Fibroblast of skin of scalp (primary cell): Measurements from ENCODE around the gene ZRANB3.
A peak's percentile ranks its signal among the peaks of the same experiment; 100 is the strongest.
"Not testable (repeated sequence)": the region's sequence is repeated elsewhere in the genome, so short reads cannot be mapped to it uniquely, and the experiment has no call there.

Experiments used
- DNase-seq: peaks from one replicate; pipeline ENCODE4 v3.0.0-alpha.2; 2013

ZRANB3 gene

DNA sequence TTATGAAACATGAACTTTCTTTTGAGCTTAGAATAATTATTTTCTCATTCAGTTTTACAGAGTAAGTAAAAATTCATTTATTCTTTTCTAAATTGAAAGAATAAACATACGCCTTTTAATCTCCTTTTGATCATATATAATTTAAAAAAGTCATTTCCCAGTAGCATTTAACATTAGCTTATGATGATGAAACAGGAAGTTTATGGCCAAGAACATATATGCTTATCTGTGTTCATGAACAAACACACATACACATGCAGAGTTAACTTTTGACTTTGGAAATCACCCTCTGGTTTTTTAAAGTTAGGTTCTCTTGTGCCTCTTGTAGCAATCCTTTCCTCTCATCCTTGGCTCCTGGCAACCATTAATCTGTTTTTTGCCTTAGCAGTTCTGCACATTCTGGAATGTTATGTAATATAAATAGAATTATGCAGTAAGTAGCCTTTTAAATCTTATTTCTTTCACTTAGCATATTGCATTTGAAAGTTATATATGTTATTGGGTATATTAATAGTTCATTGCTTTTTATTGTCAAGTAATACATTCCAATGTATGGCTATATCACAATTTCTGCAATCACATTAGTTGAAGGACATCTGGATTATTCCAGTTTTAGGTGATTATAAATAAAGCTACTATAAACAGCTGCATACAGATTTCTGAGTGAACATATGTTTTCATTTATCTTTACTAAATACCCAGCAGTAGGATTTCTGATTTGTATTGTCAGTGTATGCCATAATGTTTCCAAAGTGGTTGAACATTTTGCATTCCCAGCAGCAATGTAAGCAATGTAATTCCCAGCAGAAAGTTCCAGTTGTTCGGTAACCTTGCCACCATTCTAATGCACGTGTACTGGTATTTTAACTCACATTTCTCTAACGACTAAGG is 210.3 kb downstream of the ZRANB3 start:
- DNase-seq = no peak

DNA sequence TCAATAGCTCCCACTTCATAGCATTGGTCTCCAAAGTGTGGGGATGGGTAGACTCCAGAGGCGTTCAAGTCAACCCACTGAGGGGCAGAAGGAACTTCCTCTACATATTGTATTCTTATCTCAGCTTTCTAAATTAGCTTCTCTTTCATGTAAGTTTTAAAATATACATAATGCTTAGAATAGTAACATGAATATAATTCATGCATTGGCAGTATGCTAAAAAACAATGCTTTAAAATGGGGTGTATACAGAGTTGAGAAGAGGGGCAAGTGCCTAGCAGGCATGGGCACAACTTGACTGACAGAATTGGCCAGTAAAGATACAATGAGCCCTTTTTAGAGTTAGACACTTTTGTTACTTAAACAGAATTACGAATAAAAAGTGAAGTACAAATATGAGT is 212.2 kb downstream of the ZRANB3 start:
- no peak for DNase-seq

DNA sequence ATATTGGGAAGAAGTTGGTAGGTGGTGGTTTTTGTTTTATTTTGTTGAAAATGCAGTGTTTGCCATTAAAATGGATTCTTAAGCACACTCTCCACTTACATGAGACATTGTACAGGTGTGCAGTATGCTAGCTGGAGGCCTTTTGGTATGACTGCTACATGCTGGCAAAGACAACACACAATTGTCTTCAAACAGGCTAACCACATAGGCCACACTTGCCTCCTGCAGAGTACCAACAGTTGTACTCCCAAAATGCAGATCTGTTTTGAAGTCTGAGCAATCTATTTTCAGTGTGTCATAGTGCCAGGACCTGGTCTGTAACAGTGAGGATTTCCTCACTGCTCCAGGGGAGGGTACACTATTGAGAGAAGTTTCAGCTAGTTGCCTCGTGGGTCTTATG is 213.6 kb downstream of the ZRANB3 start:
- DNase-seq = no peak

DNA sequence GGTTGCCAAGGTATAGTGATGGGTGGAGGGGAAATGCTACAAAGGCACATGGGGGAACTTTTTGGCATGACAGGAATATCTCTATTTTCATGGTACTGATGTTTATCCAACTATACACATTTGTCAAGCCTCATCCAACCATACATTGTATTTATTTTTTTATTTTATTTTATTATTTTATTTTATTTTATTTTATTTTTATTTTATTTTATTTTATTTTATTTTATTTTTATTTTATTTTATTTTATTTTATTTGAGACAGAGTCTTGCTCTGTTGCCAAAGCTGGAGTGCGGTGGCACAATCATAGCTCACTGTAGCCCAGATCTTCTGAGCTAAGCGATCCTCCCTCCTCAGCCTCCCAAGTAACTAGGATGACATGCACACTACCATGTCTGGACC is 219.1 kb downstream of the ZRANB3 start:
- DNase-seq = no peak

DNA sequence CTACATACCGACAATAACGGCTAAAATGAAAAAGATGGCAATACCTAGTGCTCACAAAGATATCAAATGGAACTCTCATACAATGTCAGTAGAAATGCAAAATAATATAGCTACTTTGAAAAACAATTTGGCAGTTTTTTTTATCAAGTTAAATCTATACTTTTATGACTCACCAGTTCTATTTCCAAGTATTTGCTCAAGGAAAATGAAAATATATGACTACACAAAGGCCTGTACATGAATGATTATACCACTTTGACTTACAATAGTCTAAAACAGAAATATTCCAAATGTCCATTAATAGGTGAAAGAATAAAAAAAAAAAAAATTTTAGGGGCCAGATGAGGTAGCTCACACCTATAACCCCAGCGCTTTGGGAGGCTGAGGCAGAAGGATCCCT is 219.8 kb downstream of the ZRANB3 start:
- no peak for DNase-seq

DNA sequence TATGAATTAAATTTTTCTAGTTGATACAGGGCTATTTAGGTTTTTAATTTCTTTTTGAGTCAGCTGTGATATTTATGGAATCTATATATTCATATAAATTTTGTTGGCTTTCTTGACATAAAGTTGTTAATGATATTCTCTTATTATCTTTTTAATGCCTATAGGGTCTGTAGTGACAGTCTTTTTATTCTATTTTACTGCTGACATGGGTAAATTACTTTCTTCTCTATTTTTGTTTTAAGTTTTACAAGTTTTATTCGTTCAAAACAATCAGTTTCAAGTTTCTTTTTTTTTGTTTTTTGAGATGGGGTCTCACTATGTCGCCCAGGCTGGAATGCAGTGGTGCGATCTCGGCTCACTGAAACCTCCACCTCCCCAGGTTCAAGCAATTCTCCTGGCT is 226.3 kb downstream of the ZRANB3 start:
- DNase-seq = no peak

DNA sequence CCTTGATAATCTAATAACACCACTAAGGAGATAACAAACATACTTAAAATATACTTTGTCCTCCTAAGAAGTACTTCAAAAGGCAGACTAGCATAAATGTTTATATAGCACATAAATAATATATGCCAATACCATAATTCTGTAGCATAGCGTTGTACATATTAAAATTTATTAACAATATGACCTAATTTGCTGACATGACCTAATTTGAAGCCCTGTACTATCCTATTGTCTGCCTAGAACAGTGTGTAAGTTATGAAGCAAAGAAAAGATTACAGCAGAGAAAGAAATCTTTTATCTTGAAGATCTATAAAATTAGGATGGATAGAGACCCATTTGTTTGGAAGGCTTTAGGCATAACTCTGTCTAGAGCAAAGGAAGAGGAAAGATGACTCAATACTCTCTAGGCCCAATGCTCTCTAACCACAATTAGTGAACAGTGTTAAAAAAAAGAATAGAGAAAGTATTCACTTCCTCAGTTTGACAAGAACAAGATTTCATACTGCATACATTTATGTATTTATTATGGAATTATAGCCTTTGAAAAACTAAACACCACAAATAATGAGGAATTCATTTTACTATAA is 231.3 kb downstream of the ZRANB3 start:
- peak; percentile 12 for DNase-seq

DNA sequence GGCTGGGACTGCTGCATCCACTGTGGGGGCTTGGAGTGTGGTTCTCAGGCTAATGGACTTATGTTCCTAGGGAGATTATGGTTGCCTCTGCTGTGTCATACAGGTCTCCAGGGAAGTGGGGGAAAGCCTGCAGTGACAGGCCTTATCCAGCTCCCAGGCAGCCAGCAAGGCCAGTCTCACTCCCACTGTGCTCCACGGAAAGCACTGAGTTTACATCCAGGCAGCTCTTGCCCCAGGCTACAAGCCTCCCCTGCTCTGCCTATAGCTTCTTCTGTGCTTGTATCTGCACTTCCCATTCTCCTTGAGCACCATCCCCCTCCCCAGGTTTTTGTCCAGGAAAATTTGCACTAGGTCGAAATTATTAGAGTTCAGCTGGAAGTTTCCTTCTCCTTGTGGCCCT is 231.9 kb downstream of the ZRANB3 start:
- DNase-seq = no peak

DNA sequence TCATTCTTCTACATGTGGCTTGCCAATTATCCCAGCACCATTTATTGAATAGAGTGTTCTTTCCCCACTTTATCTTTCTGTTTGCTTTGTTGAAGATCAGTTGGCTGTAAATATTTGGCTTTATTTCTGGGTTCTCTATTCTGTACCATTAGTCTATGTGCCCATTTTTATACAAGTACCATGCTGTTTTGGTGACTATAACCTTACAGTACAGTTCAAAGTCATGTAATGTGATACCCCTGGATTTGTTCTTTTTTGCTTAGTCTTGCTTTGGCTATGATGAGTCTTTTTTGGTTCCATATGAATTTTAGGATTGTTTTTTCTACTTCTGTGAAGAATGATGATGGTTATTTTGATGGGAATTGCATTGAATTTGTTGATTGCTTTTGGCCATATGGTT is 243.9 kb downstream of the ZRANB3 start:
- DNase-seq = not testable (repeated sequence)

DNA sequence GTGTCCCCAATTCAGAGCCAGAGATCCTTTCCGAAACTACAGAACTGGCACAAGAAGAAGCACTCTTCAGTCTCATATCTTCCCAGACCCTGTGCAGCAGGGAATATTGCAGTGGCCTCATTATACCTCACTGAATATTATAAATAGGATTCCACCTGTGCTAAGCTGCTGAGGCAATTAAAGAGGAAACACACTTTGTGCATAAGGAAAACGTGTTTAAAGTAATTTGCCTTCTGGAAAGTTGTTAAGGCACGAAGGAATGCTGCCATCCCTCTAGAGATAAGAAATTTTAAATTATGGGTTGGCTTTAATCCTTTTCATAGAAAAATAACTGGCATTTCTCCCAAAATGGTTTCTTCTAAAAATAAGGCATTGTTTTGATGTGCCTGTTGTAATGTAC is 245.6 kb downstream of the ZRANB3 start:
- DNase-seq = no peak

DNA sequence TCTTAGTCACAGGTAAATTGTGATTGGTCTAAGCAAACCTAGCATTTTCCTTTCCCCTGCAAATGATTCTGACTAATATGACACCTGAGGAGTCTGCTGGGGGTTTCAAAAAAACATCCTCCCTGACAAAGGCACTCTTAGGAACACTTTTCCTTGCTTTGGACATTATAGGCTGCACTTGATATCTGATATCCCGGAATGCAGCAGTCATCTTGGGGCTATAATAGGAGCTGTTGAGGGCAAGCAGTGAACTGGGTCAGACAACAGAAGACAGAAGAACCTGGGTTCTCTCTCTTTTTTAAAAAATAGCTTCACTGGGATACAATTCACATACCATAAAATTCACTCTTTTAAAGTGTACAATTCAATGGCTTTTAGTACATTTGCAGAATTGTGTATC is 249.6 kb downstream of the ZRANB3 start:
- DNase-seq = no peak

DNA sequence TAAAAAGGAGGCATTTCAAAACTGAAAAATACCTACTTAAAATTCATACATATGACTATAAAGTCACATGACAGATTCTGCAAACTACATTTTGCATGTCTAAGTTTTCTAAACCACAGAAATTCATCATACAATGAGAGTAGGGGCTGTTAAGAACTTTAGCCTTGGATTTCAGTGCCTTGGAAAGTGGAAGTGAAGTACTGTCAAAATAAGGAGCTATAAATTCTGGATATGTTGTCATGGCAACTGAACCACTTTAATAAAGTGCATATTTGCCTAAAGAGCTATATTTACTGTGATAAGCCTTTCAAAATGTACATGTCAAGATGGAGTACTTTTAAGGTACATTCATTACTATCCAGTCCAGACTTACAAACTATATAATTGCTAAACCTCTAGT is 251.8 kb downstream of the ZRANB3 start:
- DNase-seq = no peak

DNA sequence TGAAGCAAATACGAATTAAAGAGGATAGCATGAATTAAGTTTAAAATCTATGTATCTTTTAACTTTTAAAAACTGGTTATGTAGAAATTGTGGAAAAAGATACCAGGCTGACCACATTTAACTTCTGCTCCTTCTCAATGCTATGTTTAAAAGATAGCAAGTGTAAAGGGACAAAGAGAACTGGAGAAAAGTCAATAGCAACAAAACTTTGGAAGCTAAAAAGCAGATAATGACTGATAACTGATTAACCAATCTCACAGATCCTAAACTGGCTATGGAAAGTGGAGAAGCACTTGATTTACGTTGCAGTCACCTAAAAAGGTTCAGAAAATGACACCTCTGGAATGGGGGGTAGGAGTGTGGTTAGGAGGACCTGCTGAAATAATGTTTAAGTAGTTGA is 254.5 kb downstream of the ZRANB3 start:
- no peak for DNase-seq

DNA sequence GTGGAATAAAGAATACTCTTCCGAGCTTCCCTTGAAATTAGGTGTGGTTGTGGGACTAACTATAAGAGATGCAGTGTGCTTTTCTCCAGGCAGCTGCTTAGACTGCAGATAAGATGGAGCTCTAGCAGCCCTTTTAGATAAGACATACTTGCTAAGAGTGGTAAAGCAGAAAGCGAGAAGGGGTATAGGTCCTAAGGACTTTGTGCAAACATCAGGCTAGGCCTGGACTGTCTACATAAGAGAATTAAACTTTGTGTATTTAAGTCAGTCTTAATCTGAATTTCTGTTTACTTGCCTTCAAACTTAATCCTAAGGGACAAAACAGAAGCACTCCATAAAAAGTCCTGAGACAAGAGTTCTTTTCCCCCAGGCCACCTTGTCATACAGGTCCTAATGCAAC is 260.0 kb downstream of the ZRANB3 start:
- no peak for DNase-seq

DNA sequence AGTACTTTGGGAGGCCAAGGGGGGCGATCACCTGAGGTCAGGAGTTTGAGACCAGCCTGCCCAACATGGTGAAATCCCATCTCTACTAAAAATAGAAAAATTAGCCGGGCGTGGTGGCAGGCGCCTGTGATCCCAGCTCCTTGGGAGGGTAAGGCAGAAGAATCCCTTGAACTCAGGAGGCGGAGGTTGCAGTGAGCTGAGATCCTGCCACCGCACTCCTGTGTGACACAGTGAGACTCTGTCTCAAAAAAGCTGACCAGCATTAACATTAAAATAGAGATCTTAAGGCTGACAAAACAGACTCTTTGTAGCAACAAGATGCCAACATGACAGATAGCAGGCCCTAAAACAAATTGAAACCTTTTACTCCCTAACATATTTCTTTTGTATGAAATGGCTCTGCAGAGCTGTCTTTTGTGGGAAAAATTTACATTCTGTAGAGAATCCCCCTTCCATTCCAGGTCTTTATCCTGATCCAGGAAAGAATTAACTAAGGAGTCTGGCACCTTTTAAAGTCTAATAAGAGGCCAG is 265.0 kb downstream of the ZRANB3 start:
- no peak for DNase-seq

DNA sequence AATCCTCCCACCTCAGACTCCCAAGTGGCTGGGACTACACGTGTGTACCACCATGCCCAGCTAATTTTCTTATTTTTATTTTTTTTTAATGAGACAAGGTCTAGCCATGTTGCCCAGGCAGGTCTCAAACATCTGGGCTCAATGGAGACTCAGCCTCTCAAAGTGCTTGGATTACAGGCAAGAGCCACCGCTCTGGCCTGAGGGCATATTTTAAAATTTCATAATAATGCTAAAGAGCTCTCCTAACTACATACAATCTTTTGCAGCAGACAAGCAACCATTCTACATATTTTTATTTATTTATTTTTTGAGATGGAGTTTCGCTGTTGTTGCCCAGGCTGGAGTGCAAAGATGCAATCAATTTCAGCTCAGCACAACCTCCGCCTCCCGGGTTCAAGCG is 271.9 kb downstream of the ZRANB3 start:
- DNase-seq = no peak

DNA sequence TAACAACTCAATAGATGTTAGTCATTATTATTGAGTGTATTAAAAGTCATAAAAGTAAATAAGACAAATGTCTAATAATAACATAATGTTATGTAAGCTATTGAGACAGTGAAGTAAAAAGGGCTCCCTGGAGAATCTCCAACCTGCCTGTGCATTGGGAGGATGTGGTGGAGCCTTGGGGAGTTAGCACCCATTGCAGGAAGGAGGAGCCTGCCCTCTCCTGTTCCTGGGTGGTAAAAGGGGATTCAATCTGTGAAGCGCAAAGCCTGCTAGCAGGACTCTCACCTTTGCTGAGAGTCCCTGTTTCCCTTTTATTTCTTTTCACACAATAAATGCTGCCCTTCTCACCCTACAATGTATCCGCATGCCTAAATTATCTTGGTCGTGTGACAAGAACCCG is 272.8 kb downstream of the ZRANB3 start:
- peak; percentile 2 for DNase-seq

DNA sequence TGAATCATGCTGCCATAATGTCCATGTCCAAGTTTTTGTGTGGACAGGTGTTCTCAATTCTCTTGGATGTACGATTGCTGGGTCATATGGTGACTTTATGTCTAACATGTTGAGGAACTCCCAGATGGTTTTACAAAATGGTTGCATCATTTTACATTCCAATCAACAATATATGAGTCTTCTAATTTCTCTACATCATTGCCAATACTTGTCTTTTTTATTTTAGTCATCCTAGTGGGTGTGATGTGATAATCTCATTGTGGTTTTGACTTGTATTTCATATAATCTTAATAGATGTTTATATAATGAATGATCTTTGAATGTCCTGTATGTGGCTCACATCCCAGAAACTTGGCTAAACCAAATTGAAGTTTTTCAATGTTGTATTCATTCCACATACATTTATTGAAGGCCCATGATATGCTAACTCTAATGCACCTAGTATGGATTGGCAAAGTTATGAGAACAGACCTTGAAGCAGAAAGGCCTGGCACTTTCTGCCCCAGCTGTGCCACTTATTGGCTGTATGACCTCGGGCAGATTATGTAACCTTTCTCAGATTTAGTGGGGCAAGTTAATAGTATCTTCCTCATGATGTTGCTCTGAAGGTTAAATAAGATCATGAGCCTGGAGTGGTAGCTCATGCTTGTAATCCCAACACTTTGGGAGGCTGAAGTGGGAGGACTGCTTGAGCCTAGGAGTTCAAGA is 273.5 kb downstream of the ZRANB3 start:
- DNase-seq = peak; percentile 76

DNA sequence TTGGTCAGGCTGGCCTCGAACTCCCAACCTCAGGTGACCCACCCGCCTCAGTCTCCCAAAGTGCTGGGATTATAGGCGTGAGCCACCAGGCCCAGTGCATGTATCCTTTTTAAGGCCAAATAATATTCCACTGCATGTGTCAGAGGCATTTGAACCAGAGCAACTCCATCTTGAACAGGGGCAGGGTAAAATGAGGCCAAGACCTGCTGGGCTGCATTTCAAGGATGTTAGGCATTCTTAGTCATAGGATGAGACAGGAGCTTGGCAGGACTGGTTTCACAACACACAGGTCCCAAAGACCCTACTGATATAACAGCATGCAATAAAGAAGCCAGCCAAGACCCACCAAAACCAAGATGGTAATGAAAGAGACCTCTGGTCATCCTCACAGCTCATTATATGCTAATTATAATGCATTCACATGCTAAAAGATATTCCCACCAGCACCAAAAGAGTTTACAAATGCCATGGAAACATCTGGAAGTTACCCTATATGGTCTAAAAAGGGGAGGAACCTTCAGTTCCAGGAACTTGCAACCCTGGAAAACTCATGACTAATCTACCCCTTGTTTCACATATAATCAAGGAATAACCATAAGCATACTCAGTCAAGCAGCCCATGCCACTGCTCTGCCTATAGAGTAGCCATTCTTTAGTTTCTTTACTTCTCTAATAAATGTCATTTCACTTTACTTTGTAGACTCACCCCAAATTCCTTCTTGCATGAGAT is 274.3 kb downstream of the ZRANB3 start:
- DNase-seq = peak; percentile 33

DNA sequence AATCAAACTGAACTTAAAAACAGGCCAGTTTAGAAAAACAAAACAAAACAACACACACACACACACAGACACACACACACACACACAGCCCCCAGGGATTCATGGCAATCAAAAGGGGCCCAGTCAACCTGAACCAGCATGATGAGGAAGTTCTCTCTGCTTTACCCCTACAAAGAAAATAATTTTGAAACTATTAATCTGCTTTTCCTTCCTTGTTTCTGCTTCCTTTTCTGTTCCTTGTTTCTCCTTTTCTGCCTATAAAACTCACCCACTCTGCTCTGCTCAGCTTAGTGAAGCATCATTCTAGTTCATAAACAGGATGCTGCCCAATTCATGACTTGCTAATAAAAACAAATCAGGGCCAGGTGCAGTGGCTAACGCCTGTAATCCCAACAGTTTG is 275.8 kb downstream of the ZRANB3 start:
- no peak for DNase-seq

DNA sequence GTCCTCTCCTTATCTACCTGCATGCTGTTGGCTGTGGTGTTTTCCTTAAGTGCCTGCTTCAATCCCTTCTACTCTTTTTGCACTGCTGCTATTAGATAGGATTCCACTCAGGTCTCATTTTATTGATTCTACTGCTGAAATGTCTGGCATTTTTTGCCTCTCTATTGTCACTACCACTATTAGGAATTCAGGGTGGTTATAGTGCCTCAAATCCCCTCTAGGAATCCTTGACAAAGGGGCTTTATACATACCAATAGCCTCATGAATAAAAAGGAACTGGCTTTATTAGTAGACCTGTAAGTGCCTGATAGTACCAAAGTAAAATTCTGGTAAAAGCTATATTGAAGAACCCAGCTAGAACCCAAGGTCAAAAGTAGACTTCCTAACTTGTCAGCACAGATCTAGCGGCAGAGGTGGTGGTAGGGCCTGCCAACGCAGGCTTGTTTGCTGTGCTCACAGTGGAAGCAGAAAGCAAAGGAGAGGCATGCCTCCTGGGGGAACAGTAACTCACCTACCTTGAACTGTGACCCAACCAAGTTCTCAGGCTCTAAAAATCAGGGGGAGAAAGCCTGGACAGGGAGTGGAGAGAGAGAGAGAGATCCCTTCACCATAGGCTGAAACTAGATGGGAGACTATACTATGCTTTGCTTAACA is 278.1 kb downstream of the ZRANB3 start:
- DNase-seq = no peak

DNA sequence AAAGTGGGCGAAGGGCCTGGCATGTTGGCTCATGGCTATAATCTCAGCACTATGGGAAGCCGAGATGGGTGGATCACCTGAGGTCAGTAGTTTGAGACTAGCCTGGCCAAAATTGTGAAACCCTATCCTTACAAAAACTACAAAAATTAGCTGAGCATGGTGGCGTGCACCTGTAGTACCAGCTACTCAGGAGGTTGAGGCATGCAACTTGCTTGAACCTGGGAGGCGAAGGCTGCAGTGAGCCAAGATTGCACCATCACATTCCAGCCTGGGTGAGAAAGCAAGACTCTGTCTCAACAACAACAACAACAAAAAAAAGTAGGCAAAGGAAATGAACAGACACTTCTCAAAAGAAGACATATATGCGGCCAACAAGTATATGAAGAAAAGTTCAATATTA is 282.4 kb downstream of the ZRANB3 start:
- no peak for DNase-seq
